ENCODE data around the gene HK2.
A peak's percentile ranks its signal among the peaks of the same experiment; 100 is the strongest.
"Not testable (repeated sequence)": the region's sequence is repeated elsewhere in the genome, so short reads cannot be mapped to it uniquely, and the experiment has no call there.

HK2 gene

GRCh38 chr2:74834234-74834791 is 386 bp downstream of the HK2 start:
- peak in 5 of 42 donors; percentile 18 to 42 (median 25) for DNase-seq
- intact Hi-C loops (cut with DNase I) = not testable (repeated sequence)

GRCh38 chr2:74834792-74835755 is 1.1 kb downstream of the HK2 start:
- intact Hi-C loops (cut with DNase I) = no loop called here
- peak in 19 of 42 donors; percentile 17 to 56 (median 29) for DNase-seq

- no peak for DNase-seq
- intact Hi-C loops (cut with DNase I) = no loop called here
Observed at GRCh38 chr2:74835831-74836674, 2.1 kb downstream of the HK2 start.

GRCh38 chr2:74836675-74837401 is 2.9 kb downstream of the HK2 start:
- intact Hi-C loops (cut with DNase I) = no loop called here
- DNase-seq = no peak

GRCh38 chr2:74841641-74842040 is 7.7 kb downstream of the HK2 start:
- DNase-seq = peak in 3 of 42 donors; percentile 8 to 36 (median 17)
- intact Hi-C loops (cut with DNase I) = no loop called here

GRCh38 chr2:74843433-74843832 is 9.5 kb downstream of the HK2 start:
- DNase-seq = no peak
- intact Hi-C loops (cut with DNase I) = no loop called here

- intact Hi-C loops (cut with DNase I) = no loop called here
- DNase-seq = no peak
Observed at GRCh38 chr2:74843899-74844298, 10.0 kb downstream of the HK2 start.

- no peak for DNase-seq
- intact Hi-C loops (cut with DNase I) = no loop called here
Observed at GRCh38 chr2:74844752-74845151, 10.8 kb downstream of the HK2 start.

GRCh38 chr2:74845217-74845751 is 11.4 kb downstream of the HK2 start:
- intact Hi-C loops (cut with DNase I) = no loop called here

GRCh38 chr2:74845991-74846390 is 12.1 kb downstream of the HK2 start:
- intact Hi-C loops (cut with DNase I) = no loop called here
- DNase-seq = no peak

More at GRCh38 chr2:74845217-74845751, 11.4 kb downstream of the HK2 start:
- DNase-seq = peak in 38 of 42 donors; percentile 18 to 85 (median 40)

GRCh38 chr2:74846481-74846880 is 12.6 kb downstream of the HK2 start:
- DNase-seq = no peak
- intact Hi-C loops (cut with DNase I) = no loop called here

- intact Hi-C loops (cut with DNase I) = no loop called here
- no peak for DNase-seq
Observed at GRCh38 chr2:74847070-74847858, 13.3 kb downstream of the HK2 start.

GRCh38 chr2:74849228-74849892 is 15.4 kb downstream of the HK2 start:
- intact Hi-C loops (cut with DNase I) = no loop called here

GRCh38 chr2:74850496-74851190 is 16.7 kb downstream of the HK2 start:
- DNase-seq = no peak
- intact Hi-C loops (cut with DNase I) = no loop called here

More at GRCh38 chr2:74849228-74849892, 15.4 kb downstream of the HK2 start:
- peak in 15 of 42 donors; percentile 10 to 57 (median 29) for DNase-seq

GRCh38 chr2:74851191-74851566 is 17.3 kb downstream of the HK2 start:
- intact Hi-C loops (cut with DNase I) = no loop called here
- no peak for DNase-seq

- DNase-seq; intact Hi-C loops (cut with DNase I): not testable (repeated sequence)
Observed at GRCh38 chr2:74853360-74853759, 19.4 kb downstream of the HK2 start.

GRCh38 chr2:74854401-74854800 is 20.5 kb downstream of the HK2 start:
- intact Hi-C loops (cut with DNase I) = no loop called here
- DNase-seq = no peak

Data from head of caudate nucleus (tissue), 42 donors.